ENCODE data around the gene NUAK2. TPM values are rescaled to one million over a fixed set of nuclear protein-coding genes. Genes with fewer than 3 reads are reported as not detected.
A peak's percentile ranks its signal among the peaks of the same experiment; 100 is the strongest.

NUAK2 gene
- total RNA-seq, 2 experiments from 2014 or later: 5.3 to 9.1 TPM

- BruUV-seq (replicated peaks): no TSS peak
- POLR2A ChIA-PET: interaction anchor here (0.6 to 15.8 kb wide), 9 partner anchors 11 to 35 kb away, joined by 3 to 162 read pairs (median 4); no protein-coding TSS in a partner anchor
- Histone ChIP-seq H3K4me2 (ENCODE audit: low read length) (peak overlapping the region; percentile 90), H3K4me3 (ENCODE audit: low read depth, low read length, poor library complexity, severe bottlenecking) (peak overlapping the region; percentile 60), H3K9me3 (ENCODE audit: low read length) (no peaks in the 10 kb centered on the region), H3K36me3 (ENCODE audit: insufficient read depth, low read length) (peaks cover 38% of the 10 kb centered on the region), H2AFZ (ENCODE audit: low read length) (peak overlapping the region; percentile 53), H3K4me1 (ENCODE audit: insufficient read depth, low read length, poor library complexity, severe bottlenecking) (peaks cover 76% of the 10 kb centered on the region), H3K79me2 (ENCODE audit: insufficient read depth, low read depth, low read length) (peaks cover 48% of the 10 kb centered on the region; the same call in 1 of the 2 replicates), H4K20me1 (ENCODE audit: insufficient read depth, low read length) (no peaks in the 10 kb centered on the region), H3K27ac (ENCODE audit: low read depth, low read length, poor library complexity, severe bottlenecking) (peak overlapping the region; percentile 66), H3K9me2 (ENCODE audit: insufficient read depth, low read length) (no peaks in the 10 kb centered on the region)
- CTCF ChIA-PET (ENCODE audit: unreplicated experiment): interaction anchor here (0.8 to 2.4 kb wide), 4 partner anchors 12 to 28 kb away, joined by 3 to 13 read pairs (median 4); no protein-coding TSS in a partner anchor
- intact Hi-C loops (cut with micrococcal nuclease; ENCODE audit: unreplicated experiment): loop anchor here (10.0 kb wide), 2 partner anchors 798 to 1988 kb away; partner anchors contain the start of gene MDM4
- TF ChIP-seq EZH2phosphoT487 (IDR thresholded peaks at IDR 0.05; ENCODE audit: borderline replicate concordance, low read depth, low read length) (no peak), CTCF (conservative IDR thresholded peaks at IDR 0.05; ENCODE audit: low read length) (no peak)
- no peak for DNase-seq (ENCODE audit: low spot score)
These were observed 8.5 kb downstream of the NUAK2 start for GRCh38 chr1:205312866-205313562.

GRCh38 chr1:205310976-205311704 lies 10.4 kb downstream of the NUAK2 start:
- Histone ChIP-seq H3K4me1 (ENCODE audit: insufficient read depth, low read length, poor library complexity, severe bottlenecking) (peaks cover 57% of the 10 kb centered on the region), H3K36me3 (ENCODE audit: insufficient read depth, low read length) (peaks cover 56% of the 10 kb centered on the region), H3K9me3 (ENCODE audit: low read length) (no peaks in the 10 kb centered on the region), H3K27ac (ENCODE audit: low read depth, low read length, poor library complexity, severe bottlenecking) (peak overlapping the region; percentile 24), H3K9me2 (ENCODE audit: insufficient read depth, low read length) (no peaks in the 10 kb centered on the region), H2AFZ (ENCODE audit: low read length) (no peak overlapping the region), H3K79me2 (ENCODE audit: insufficient read depth, low read depth, low read length) (peaks cover 41% of the 10 kb centered on the region; the same call in 1 of the 2 replicates), H3K4me2 (ENCODE audit: low read length) (peak overlapping the region; percentile 46), H4K20me1 (ENCODE audit: insufficient read depth, low read length) (no peaks in the 10 kb centered on the region), H3K4me3 (ENCODE audit: low read depth, low read length, poor library complexity, severe bottlenecking) (no peak overlapping the region)
- intact Hi-C loops (cut with micrococcal nuclease; ENCODE audit: unreplicated experiment): loop anchor here (1.0 to 10.0 kb wide), 3 partner anchors 10 to 1986 kb away; partner anchors contain the start of gene MDM4
- peak; percentile 53 for DNase-seq (ENCODE audit: low spot score)
- no TSS peak for BruUV-seq (replicated peaks)
- ChIA-PET POLR2A (interaction anchor here (1.2 to 15.8 kb wide), 3 partner anchors 8 to 26 kb away, joined by 3 to 162 read pairs (median 8); no protein-coding TSS in a partner anchor), CTCF (ENCODE audit: unreplicated experiment) (interaction anchor here (1.2 kb wide), 1 partner anchor 14 kb away, joined by 3 read pairs; no protein-coding TSS in a partner anchor)
- TF ChIP-seq EZH2phosphoT487 (IDR thresholded peaks at IDR 0.05; ENCODE audit: borderline replicate concordance, low read depth, low read length) (no peak), CTCF (conservative IDR thresholded peaks at IDR 0.05; ENCODE audit: low read length) (no peak)

Measured in OCI-LY7 (cell line).